ENCODE measurements around the gene HNRNPU. TPM values are rescaled to one million over a fixed set of nuclear protein-coding genes. Genes with fewer than 3 reads are reported as not detected.

HNRNPU gene
- 100 to 1,000 TPM; 284 to 367 (median 323) TPM for total RNA-seq

- peaks cover 2 to 47% (median 19%) of the 10 kb centered on the region in 3 donors for H3K4me1 ChIP-seq
- TF ChIP-seq POLR2A (IDR thresholded peaks at IDR 0.05) (peak; percentile 94 to 96), EP300 (IDR thresholded peaks at IDR 0.05) (peak; percentile 37), POLR2AphosphoS5 (IDR thresholded peaks at IDR 0.05) (peak; percentile 98), CTCF (IDR thresholded peaks at IDR 0.05) (peak in 3 of 4 experiments; percentile 36 to 65 (median 63))
- ATAC-seq, result peak; percentile 90
- H3K4me3 ChIP-seq, result peak within 1 kb of the TSS; percentile 81 to 88
- H3K27me3 ChIP-seq, result no peaks in the 10 kb centered on the region
- 0 to 1% methylated on average over 8 to 9 of the region's 71 CpGs for WGBS, 2 donors (ENCODE audit: low coverage in 1 of 2)
- peaks cover 0 to 16% of the 10 kb centered on the region in 2 donors for H3K36me3 ChIP-seq
- no peaks in the 10 kb centered on the region for H3K9me3 ChIP-seq
- peak within 1 kb of the TSS; percentile 94 to 100 (median 98) for H3K27ac ChIP-seq
These were observed at the start of gene HNRNPU for GRCh38 chr1:244864253-244865027. Gene HNRNPU, minus strand, starts transcription at chr1:244864543. Its CDS starts 236 bp downstream, at chr1:244864307.

GRCh38 chr1:244913806-244914205, 49.5 kb upstream of the HNRNPU start:
- H3K9me3 ChIP-seq, result no peaks in the 10 kb centered on the region
- no peaks in the 10 kb centered on the region for H3K27me3 ChIP-seq
- no peak for TF ChIP-seq POLR2A (IDR thresholded peaks at IDR 0.05)
- TF ChIP-seq EP300 (IDR thresholded peaks at IDR 0.05), result no peak
- TF ChIP-seq CTCF (IDR thresholded peaks at IDR 0.05), result no peak
- TF ChIP-seq POLR2AphosphoS5 (IDR thresholded peaks at IDR 0.05), result no peak
- H3K4me3 ChIP-seq, result no peak overlapping the region
- no peaks in the 10 kb centered on the region for H3K36me3 ChIP-seq
- WGBS, 2 donors (ENCODE audit: low coverage in 1 of 2), result 92 to 95% methylated on average over 9 to 13 of the region's 15 CpGs
- H3K27ac ChIP-seq, result no peak overlapping the region
- no peak for ATAC-seq
- peaks cover 0 to 6% (median 0%) of the 10 kb centered on the region in 3 donors for H3K4me1 ChIP-seq

- ATAC-seq, result no peak
- Histone ChIP-seq H3K36me3 (no peaks in the 10 kb centered on the region), H3K27ac (no peak overlapping the region), H3K4me1 (no peaks in the 10 kb centered on the region), H3K27me3 (no peaks in the 10 kb centered on the region), H3K9me3 (no peaks in the 10 kb centered on the region), H3K4me3 (no peak overlapping the region)
- 80 to 100% methylated on average over 1 to 3 of the region's 3 CpGs for WGBS, 2 donors (ENCODE audit: low coverage in 1 of 2)
- TF ChIP-seq POLR2AphosphoS5 (IDR thresholded peaks at IDR 0.05) (no peak), CTCF (IDR thresholded peaks at IDR 0.05) (no peak), POLR2A (IDR thresholded peaks at IDR 0.05) (no peak), EP300 (IDR thresholded peaks at IDR 0.05) (no peak)
These were observed 39.8 kb upstream of the HNRNPU start for GRCh38 chr1:244904119-244904518.

- no peak for TF ChIP-seq CTCF (IDR thresholded peaks at IDR 0.05)
- no peak for TF ChIP-seq EP300 (IDR thresholded peaks at IDR 0.05)
- TF ChIP-seq POLR2AphosphoS5 (IDR thresholded peaks at IDR 0.05), result no peak
- TF ChIP-seq POLR2A (IDR thresholded peaks at IDR 0.05), result no peak
- no peak overlapping the region for H3K27ac ChIP-seq
- H3K4me3 ChIP-seq, result no peak overlapping the region
- no peak for ATAC-seq
- no peaks in the 10 kb centered on the region for H3K27me3 ChIP-seq
- no peaks in the 10 kb centered on the region for H3K4me1 ChIP-seq
- H3K36me3 ChIP-seq, result no peaks in the 10 kb centered on the region
- 67 to 79% methylated on average over 6 of the region's 6 CpGs for WGBS, 2 donors (ENCODE audit: low coverage in 1 of 2)
- no peaks in the 10 kb centered on the region for H3K9me3 ChIP-seq
These were observed 37.2 kb upstream of the HNRNPU start for GRCh38 chr1:244901400-244902015.
